AG04450 (cell line): ENCODE measurements around the gene HTATSF1. TPM values are rescaled to one million over a fixed set of nuclear protein-coding genes. Genes with fewer than 3 reads are reported as not detected.

Source experiments
- CTCF ChIA-PET: fragments of 300-600, 350-600 bp; formaldehyde crosslinking; extraction: SDS; loops from one replicate; lab custom pipeline; 2022; ENCODE audit warnings: antibody characterized with exemption, inconsistent platforms; lab: Charles Lee
- POLR2A ChIA-PET: fragments of 350-600 bp; formaldehyde crosslinking; extraction: SDS; loops from one replicate; lab custom pipeline; 2021; ENCODE audit warnings: antibody characterized with exemption, inconsistent platforms; lab: Yijun Ruan, JAX
- DNase-seq: peaks from one replicate; pipeline ENCODE4 v3.0.0-alpha.2; 2011; ENCODE audit warnings: low read depth, low spot score
- H3K27ac ChIP-seq: one replicate; pipeline ENCODE4 v1.5.1; 2012; ENCODE audit warnings: low read depth, low read length, control low read depth
- H3K27me3 ChIP-seq: one replicate; pipeline ENCODE4 v1.6.0; 2012; ENCODE audit warnings: low read length; ENCODE audit not compliant: control insufficient read depth, insufficient read depth
- H3K4me3 ChIP-seq: 2 replicates; pipeline ENCODE4 v1.5.1; 2011; ENCODE audit warnings: mild to moderate bottlenecking, low read depth, low read length, control low read depth
- H3K9me3 ChIP-seq: 2 replicates; pipeline ENCODE4 v1.5.1; 2012; ENCODE audit warnings: low read length; ENCODE audit not compliant: control insufficient read depth, insufficient read depth
- CTCF ChIP-seq: IDR thresholded peaks from 2 replicates; pipeline ENCODE4 v1.5.1; 2011; ENCODE audit warnings: low read depth, low read length, control low read depth, inconsistent platforms
- polyA plus RNA-seq: library from polyadenylated mRNA; depleted of rRNA; stranded (reverse); fragments of >200 nt; gene quantifications from 2 replicates; pipeline ENCODE4 v1.2.3, GENCODE V29; 2011

The HTATSF1 gene
- polyA plus RNA-seq, 1 experiment: 1.8 TPM

DNA sequence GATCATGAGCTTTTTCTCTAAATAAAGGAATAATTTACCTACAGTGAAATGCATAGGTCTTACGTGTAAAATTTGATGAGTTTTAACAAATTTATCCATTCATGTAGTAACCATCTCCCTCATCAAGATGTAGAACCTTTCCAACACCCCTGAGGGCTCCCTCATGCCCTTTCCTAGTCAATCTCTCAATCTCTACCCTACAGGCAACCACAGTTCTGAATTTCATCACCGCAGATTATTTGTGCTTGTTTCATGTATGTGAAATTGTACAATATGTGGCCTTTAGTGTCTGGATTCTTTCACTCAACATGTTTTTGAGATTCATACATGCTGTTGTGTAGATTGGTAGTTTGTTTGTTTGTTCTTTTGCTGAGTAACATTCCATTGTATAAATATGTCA is 36.7 kb downstream of the HTATSF1 start:
- TF ChIP-seq CTCF: no peak
- Histone ChIP-seq H3K27me3 (no peaks in the 10 kb centered on the region), H3K9me3 (no peaks in the 10 kb centered on the region), H3K27ac (no peak overlapping the region), H3K4me3 (no peak overlapping the region)
- ChIA-PET CTCF (no interaction called here), POLR2A (no interaction called here)
- no peak for DNase-seq

GRCh38 chrX:136538811-136539210 is 41.4 kb downstream of the HTATSF1 start:
- TF ChIP-seq CTCF: no peak
- DNase-seq: no peak
- Histone ChIP-seq H3K27me3 (no peaks in the 10 kb centered on the region), H3K27ac (no peak overlapping the region), H3K4me3 (no peak overlapping the region), H3K9me3 (no peaks in the 10 kb centered on the region)
- POLR2A ChIA-PET: no interaction called here
- CTCF ChIA-PET: no interaction called here

GRCh38 chrX:136540226-136540625 is 42.8 kb downstream of the HTATSF1 start:
- no peak for TF ChIP-seq CTCF
- POLR2A ChIA-PET: no interaction called here

DNA sequence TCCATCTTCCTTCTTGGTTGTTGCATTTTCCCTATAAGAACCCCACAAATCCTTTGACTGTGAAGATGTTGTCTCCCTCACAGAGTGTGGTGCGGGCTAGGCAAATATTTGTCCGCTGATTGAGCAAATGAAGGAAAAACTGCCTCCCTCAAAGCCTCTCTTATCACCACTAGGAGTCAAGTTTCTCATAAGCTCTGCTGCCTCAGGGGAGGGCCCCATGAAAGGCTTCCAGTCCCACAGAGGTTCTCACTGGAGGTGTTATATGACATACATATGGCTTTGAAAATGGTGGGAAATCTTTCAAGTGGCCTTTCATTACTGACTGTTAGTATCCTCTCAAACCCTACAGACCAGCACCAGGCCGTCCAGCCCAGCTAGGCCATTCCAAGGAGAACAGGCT is 43.9 kb downstream of the HTATSF1 start:
- Histone ChIP-seq H3K9me3 (no peaks in the 10 kb centered on the region), H3K27ac (no peak overlapping the region), H3K4me3 (no peak overlapping the region), H3K27me3 (no peaks in the 10 kb centered on the region)
- no peak for DNase-seq
- no peak for TF ChIP-seq CTCF
- ChIA-PET CTCF (no interaction called here), POLR2A (no interaction called here)

More at GRCh38 chrX:136540226-136540625, 42.8 kb downstream of the HTATSF1 start:
- H3K9me3 ChIP-seq: no peaks in the 10 kb centered on the region
- CTCF ChIA-PET: no interaction called here
- no peak overlapping the region for H3K27ac ChIP-seq
- no peaks in the 10 kb centered on the region for H3K27me3 ChIP-seq
- no peak for DNase-seq
- no peak overlapping the region for H3K4me3 ChIP-seq

- ChIA-PET CTCF (no interaction called here), POLR2A (no interaction called here)
- no peak overlapping the region for H3K4me3 ChIP-seq
- TF ChIP-seq CTCF: no peak
- H3K27me3 ChIP-seq: no peaks in the 10 kb centered on the region
- no peaks in the 10 kb centered on the region for H3K9me3 ChIP-seq
- no peak overlapping the region for H3K27ac ChIP-seq
- DNase-seq: no peak
Observed at GRCh38 chrX:136542281-136542680, 44.9 kb downstream of the HTATSF1 start.
